Left forelimb (tissue), 1 donor: ENCODE data around the gene PRKAR1B.
"Not testable (repeated sequence)": the region's sequence is repeated elsewhere in the genome, so short reads cannot be mapped to it uniquely, and the experiment has no call there.

Source experiments
- DNase-seq: peaks from one replicate; pipeline ENCODE4 v3.0.0-alpha.2; 2018; ENCODE audit warnings: low spot score

PRKAR1B gene

DNA sequence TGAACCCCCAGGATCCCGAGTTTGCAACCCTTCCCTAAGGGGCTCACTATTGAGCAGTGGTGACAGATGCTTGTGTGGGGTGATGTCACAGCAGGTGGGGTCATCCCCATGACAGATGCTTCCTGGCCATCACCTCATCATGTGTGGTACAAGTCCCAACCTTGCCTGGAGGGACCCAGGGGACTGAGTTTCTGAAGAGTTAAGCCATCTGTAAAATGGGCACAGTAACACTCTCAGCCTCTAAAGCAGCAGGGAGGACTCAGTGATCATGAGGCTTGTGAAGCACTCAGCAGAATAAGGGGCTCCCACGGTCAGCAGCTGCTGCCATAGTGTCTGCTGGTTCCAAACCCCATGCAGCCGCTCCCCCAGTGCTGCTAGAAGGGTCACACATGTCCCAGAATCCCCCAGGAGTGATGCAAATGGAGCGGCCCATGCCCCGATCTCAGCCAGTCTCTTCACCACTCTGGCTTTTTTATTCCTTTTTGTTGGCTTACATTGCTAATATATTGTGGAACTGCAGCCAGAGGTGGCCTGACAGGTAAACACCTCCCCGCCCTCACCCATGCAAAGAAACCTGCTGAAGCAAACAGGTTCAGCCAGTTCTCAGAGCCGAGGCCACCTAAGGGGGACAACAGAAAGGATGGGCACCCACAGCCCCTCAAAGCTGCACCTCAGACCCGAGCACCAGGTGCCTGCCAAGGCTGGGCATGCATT, 105.4 kb downstream of the PRKAR1B start:
- peak; percentile 6 for DNase-seq

DNA sequence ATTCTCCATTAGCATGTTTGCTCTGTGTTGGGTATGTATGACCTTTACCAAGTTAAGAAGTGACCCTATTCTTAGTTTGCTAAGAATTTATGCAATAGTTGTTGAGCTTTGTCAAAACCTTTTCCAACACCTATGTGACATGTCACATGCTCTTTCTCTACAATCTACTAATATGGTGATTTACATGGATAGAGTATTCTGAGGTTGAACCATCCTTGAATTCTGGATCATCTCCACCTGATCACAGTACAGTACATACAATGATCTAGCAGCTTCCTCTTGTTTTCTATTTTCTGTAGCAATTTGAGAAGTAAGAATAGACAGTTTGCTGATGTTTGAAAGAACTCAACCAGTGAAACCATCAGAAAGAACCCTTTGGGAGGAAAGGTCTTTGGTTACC, 106.2 kb downstream of the PRKAR1B start:
- no peak for DNase-seq

DNA sequence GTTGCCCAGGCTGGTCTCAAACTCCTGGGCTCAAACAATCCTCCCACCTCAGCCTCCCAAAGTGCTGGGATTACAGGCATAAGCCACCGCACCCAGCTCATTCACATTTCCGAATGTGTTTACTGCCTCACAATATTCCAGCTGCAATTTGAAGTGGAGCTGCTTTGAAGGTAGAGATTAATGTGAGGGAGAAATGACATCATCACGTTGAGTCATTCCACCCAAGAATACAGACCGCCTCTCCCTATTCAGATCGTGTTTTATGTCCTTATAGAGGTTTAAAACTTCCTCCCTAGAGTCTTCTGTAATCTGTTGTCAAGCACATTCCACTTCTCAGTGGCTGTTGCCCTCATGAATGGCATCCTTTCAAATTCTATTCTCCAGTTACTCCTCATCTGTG, 107.0 kb downstream of the PRKAR1B start:
- no peak for DNase-seq

DNA sequence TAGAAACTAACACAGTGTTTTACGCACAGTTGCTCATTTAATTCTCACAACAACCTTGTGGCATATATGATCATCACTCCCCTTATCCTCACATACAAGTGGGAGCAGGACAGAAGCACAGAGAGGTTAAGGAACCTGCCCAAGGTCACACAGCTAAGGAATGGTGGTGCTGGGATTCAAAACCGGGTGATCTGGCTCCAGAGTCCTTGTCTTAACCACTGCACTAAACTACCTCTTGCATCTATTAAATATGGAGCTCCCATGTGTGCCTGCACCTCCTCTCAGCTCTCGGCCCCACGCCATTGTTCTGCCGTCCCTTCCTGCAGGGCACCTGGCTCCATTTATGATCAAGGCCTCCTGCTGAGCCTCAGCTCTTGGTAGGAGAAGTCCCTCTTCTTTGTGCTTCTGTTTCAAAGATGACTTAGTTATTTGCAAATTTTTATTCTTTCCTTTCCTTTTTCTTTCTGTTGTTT, 107.7 kb downstream of the PRKAR1B start:
- DNase-seq = no peak

DNA sequence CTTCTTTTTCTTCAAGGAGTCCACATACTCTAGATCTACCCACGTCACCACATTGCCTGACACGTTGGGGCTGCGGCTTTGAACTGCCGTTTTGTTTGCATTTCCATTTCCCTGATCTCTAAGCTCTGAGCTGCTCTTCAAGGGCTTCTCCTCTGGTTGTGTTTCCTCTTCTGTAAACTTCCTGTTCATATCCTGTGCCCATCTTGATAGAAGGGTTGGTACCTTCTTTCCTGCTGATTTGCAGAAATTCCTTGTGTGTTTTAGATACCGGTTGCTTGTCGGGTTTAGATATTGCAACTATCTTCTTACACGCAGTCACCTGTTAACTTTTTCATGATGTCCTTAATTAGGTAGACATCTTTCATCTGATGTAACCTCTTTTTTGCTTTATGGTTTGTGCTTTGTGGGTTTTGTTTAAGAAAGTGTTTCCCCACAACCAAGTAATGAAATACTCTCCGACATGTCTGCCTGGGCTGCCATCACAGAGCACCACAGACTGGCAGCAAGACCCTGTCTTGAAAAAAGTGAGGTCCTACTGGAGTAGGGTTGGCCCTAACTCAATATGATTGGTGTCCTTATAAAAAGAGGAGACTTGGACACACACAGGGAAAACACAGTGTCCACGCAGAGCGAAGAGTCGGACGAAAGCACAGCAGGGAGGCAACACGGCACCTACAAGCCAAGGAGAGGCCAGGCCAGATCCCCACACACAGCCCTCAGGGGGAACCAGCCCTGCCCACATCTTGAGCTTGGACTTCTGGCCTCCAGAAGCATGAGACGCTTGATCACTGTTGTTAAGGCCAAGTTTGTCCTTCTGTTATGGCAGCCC, 108.3 kb downstream of the PRKAR1B start:
- peak; percentile 20 for DNase-seq

DNA sequence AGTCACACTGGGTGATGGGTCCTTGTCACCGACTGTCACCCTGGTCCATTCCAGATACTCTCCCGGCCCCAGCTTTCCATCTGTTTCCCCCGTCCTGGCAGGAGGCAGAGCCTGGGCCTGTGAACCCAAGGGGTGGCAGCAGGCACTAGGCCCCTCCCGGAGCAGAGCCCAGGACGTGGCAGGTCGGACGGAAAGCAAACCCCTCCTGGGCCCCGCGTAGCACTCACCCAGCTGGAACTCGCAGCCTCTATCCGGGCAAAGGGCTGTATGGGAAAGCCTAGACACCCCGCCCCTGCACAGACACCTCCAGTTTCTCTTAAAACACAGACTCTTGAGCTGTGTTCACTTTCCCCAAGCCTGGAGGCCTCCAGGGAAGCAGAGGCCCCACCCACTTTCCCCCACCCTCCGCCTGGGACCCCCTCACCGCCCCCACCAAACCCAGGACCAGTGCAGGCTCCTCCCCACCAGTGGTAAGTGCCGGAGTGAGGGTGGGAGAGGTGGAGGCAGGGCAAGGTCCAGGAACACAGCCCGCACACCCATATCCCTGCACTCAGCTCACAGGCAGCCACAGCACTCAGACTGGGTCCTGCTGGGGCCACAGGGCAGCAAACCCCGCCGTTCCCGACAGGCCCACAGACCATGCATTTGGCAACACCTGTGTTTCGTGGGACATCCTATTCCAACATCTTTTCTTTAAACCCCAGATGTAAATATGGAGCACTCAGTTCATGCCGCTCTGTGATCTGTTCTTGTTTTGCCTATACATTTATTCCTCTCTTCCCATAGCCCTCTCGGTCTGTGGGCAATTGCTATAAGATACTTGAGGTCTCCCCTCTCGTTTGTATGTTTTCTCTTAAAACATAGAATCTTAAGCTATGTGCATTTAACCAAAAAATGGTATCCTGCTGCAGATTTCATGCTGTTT, 109.2 kb downstream of the PRKAR1B start:
- DNase-seq = peak; percentile 55

DNA sequence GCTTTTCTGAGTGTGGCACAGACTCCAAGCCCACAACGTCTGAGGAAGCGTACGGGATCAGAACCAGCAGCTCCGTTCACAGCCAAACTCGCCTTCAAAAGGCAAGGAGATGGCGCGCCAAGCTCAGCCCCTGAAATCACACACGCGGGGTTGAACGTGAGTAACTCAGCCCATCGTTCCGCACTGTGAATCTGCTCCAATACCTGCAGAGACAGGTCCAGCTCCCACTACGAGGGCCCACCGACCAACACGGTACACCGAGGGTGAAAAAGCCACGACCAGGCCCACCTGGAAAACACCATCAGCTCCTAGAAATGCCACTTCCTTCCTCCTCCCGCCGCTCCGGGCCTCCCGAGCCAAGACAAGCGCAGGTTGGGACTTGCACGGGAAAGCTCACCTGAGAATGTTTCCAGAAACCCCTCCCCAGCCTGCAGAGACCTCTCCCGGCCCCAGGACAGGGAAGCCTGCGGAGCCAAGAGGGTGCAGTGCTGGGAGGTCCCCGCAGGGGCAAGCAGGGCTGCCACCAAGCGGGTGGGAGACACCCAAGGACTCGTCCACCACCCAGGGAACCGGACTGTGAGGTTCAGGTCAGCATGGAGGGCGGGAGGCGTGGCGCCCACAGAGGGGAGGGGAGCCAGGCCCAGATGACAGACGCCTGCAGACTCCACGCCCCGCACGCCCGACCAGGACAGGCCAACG, 113.5 kb downstream of the PRKAR1B start:
- no peak for DNase-seq

DNA sequence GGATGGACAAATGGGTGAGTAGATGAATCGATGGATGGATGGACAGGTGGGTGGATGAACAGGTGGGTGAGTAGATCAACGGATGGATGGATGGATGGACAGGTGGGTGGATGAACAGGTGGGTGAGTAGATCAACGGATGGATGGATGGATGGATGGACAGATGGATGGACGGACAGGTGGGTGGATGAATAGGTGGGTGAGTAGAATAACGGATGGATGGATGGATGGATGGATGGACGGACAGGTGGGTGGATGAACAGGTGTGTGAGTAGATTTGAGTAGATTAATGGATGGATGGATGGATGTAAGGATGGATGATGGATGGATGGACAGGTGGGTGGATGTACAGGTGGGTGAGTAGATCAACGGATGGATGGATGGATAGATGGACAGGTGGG, 115.2 kb downstream of the PRKAR1B start:
- not testable (repeated sequence) for DNase-seq

DNA sequence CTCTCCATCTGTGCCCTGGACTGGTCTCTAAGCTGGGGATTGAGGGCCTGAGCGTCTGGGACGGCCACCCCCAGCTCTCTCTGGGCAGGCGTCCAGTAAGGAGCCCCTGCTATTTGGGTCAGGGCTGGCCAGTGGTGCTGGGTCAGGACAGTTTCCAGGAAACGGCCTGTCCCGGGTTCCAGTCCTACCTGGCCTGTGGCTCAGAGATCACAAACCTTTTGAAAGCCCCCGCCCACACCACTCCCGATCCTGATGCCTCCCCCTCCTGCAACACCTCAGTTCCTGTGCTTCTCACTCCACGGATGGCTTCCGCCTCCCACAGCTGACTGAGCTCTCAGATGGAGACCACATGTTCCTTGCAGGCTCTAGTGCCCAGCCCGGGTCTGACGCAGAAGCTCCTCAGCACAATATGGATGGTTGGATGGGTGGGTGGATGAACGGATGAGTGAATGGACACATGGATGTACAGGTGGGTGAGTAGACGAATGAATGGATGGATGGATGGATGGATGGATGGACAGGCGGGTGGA, 115.7 kb downstream of the PRKAR1B start:
- no peak for DNase-seq

DNA sequence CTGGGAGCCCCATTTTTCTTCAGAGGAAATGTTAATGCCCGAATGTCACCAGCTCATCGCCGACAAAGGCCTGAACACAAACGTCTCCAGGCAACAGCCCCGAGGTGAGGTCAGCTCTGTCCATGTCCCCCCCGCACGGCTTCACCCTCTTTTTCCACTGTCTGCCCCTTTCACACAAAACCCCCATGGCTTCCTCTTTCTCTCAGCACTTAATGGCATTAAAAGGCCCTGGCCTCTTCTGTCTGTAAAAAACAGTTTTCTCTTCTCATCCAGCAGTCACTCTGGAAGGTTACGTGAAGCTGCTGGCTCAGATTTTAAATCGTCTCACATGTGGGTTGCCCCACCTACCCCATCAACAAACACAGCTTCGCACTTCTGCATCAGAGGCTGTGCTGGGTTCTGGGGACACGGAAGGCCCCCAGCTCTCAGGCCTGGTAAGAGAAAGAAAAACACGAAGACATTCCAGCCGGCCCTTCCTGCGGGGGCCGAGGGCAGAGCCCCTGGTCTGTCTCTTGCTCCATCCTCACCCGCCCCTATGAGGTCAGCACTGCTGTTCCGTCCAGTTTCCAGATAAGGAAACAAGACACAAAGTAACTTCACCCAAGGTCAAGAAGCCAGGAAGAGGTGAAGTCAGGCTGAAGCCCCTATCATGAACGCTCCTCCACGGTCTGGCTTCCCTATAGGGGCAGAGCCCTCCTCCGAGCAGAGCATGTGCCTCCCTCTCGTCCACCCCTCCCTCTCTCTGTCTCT, 116.4 kb downstream of the PRKAR1B start:
- DNase-seq = no peak

DNA sequence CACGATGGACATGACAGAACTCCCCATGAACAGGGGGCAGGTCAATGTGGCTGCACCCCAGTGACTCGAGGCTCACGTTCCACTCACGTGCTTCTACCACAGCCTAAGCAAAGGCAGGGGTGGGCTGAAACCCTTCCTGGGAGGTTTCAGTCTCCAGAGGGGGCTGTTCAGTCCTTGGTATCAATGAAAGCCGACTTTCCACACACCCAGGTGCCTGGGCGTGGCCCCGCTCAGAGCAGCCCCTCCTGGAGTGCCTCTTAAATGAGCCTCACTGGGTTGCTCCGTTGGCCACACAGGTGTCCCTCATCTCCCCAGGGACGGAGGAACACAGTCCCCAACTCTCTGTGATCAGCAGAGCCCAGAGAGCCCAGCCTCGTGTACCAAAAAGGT, 116.9 kb downstream of the PRKAR1B start:
- DNase-seq = no peak

DNA sequence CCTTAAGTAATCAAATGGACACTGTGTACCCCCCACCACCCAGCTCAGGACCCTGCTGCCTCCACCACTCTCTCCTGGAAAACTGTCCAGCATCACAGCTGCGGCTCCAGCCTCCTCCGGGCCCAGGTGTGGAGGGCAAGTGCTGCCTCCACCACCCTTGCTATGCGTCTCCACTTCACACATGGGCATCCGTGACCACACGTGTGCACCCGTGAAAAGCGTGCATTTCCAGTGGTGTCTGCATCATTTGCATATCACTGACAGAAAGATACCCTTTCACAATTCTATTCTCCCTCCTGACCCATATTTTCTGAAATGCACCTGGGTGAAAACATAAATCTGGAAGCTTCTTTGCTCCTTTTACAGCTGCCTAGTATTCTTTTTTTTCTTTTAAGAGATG, 117.7 kb downstream of the PRKAR1B start:
- no peak for DNase-seq

DNA sequence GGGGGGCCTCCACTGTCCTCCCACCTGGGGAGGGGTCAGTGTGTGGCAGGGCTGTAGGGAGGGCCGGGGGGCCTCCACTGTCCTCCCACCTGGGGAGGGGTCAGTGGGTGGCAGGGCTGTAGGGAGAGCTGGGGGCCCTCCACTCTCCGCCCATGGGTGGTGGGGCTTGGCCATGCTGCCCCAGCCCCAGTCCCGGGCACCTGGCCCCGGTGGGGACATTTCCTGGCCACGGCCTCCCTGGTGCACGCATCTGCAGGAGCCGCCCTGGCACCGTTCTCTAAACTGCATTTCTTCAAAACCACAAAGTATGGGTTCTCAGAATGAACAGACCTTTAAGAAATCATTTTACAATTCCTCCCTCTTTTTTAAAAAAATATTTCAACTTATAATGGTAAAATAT, 118.1 kb downstream of the PRKAR1B start:
- DNase-seq = no peak

DNA sequence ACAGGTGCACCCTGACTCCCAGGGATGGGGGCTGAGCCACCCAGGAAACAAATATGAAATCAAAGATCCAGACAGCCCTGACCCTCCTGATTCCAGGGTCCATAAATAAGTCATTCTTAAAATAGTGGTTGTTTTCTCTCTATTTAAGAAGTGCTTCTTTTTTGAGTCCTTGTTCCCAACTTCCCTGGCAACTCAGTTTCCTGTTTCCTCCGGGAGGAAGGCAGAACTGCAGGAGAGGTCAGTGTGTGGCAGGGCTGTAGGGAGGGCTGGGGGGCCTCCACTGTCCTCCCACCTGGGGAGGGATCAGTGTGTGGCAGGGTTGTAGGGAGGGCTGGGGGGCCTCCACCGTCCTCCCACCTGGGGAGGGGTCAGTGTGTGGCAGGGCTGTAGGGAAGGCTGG, 118.7 kb downstream of the PRKAR1B start:
- no peak for DNase-seq

DNA sequence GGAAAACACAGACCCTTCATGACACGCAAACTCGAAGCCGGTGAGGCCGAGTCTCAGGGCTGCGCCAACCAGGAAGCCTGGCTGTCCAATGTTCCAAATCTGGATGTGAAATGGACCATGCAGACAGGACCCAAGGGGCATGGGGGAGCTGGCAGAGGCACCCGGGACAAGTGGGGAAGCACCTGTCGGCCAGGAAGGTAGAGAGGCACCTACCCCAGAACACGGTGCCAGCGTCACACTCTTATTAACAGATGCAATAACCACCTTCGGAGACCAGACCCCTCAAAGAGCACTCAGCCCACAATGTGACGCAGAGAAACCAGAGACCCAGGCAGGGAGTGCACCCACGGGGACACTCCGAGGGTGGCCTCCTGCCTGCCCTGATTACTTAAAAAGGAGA, 119.1 kb downstream of the PRKAR1B start:
- DNase-seq = no peak

DNA sequence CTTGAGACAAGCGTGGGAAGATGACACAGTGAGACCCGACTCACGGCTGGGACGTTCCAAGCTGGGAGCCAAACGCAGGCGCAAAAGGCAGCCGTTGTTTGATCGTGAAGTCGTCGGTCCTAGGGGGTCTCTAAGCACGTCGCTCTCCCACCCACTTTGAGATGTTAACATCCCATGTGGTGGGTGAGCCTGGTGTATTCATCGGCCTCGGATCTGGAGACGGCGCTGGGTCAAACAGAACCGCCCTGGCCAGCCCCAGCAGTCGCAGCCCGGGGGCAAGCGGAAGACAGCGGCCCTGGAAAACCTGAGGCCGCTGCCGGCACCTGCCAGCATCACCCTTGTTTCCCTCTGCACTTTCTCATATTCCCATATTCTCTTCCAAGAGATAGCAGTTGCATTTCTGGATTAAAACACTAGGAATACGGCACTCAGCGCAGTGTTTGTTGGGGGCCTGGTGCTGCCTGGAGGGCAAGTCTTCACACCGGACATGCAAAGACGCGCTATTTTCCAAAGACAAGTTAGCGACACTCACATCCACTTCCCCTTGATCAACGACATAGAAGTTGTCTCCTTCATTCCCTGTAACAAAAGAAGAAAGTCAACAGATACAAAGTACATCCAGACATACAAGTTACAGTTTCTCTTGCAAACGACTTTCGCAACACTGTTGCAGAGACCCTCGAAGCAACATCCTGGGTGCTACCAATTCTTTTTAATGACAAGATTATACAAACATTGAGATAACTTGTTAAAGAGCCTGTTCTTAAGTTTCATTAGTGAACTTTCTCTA, 121.2 kb downstream of the PRKAR1B start:
- DNase-seq = no peak

DNA sequence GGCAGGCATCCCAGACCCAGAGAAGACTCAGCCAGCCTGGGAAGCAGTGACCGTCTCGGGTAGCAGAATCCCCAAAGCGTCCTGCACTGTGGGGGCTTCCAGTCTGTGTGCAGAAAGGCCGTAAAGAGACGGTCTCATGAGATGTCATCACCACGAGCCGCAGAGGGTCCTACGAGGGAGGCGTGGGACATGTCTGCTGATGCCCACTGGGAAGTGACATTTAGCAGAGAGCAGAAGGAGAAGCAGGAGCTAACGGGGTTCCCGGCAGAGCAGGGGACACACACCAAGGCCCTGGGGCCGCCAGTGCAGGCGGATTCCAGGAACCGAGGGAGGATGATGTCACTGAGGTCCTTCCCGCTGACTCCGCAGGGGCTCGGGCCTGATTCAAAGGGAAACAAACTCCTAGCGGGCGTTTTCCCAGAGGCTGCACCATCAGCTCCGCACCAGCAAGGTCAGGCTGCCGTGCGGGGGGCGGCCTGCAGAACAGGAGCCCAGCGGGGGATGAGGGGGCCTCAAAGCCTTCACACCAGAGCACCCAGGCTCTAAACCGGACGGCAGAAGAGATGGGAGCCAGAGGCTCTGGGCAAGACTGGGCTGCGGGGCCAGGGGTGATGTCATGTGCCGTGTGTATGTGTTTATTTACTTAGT, 122.1 kb downstream of the PRKAR1B start:
- peak; percentile 65 for DNase-seq

DNA sequence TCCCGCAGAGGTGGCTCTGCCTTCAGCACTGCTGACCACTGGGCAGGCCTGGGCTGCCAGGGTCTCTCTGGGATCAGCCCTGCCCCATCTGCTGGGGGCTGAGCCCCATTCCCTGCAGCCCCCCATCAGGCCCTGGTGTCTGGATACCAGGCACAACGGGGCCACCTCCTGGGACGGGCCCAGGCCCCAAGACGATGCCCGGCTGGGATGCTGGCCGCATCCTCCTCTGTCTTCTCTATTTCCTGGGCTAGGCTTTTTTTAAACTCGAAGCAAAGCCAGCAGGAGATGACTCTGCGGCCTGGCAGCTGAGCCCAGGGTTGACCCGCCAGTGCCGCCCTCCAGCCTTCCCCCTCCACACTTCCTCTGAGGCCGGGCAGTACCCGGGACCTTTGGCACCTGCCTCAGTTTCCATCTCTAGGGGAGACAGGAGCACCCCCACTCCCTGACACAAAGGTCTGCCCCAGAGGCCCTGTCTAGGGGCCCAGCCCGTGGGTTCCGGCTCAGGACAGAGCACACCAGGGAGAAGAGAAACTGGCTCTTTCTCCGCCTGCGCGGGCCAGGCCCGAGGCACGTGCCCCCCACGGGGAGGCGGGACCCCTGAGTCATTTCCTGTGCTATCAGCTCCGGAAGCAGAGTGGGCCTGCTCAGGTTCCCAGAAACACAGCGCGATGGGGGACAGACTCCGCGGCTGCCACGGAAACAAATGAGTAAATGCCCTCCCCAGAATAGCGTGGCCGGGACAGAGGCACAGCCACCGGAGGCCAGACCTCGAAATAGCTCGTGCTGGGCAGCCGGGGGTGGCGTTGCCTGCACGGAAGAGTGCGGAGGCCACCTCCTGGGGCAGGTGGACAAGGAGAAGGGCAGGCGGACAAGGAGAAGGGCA, 122.8 kb downstream of the PRKAR1B start:
- DNase-seq = peak; percentile 77
